PC-3 (cell line): ENCODE measurements around the gene GAMT. TPM values are rescaled to one million over a fixed set of nuclear protein-coding genes. Genes with fewer than 3 reads are reported as not detected.
A peak's percentile ranks its signal among the peaks of the same experiment; 100 is the strongest.

Experiments
- ATAC-seq: fragments of 200-7000 bp; cut with Tn5 transposase; 2 replicates; pipeline ENCODE4 v1.9.1; 2020; ENCODE audit warnings: mild to moderate bottlenecking, moderate library complexity
- BruUV-seq: library from RNA; stranded (reverse); fragments of 400-500 nt; replicated peaks from 2 replicates; lab custom pipeline; 2021; lab: Mats Ljungman, UMichigan
- CTCF ChIA-PET: fragments of 300-600 bp; sonication (Branson Sonifier 250); formaldehyde crosslinking; loops from one replicate; lab custom pipeline; 2022; ENCODE audit warnings: antibody characterized with exemption; lab: Charles Lee
- POLR2A ChIA-PET: fragments of 300-600 bp; sonication (Branson Sonifier 250); formaldehyde crosslinking; loops from one replicate; lab custom pipeline; 2022; ENCODE audit warnings: antibody characterized with exemption; ENCODE audit not compliant: unreplicated experiment; lab: Charles Lee
- DNase-seq: peaks from one replicate; pipeline ENCODE4 v3.0.0-alpha.2; 2015
- H2AFZ ChIP-seq: fragments of 300-600 bp; sonication (generic); 2 replicates; pipeline ENCODE4 v1.6.0; 2016; ENCODE audit warnings: antibody characterized with exemption, low read length
- H3F3A ChIP-seq: fragments of 300-600 bp; sonication (generic); one replicate; pipeline ENCODE4 v1.6.0; 2017; ENCODE audit warnings: antibody characterized with exemption, low read length, control low read depth, mild to moderate bottlenecking; ENCODE audit not compliant: unreplicated experiment
- H3K27ac ChIP-seq: fragments of 300-600 bp; sonication (generic); 2 replicates; pipeline ENCODE4 v1.5.1; 2016; ENCODE audit warnings: mild to moderate bottlenecking, low read length
- H3K27me3 ChIP-seq: fragments of 300-600 bp; sonication (generic); 2 replicates; pipeline ENCODE4 v1.6.1; 2016; ENCODE audit warnings: low read length, mixed read lengths
- H3K36me3 ChIP-seq: fragments of 300-600 bp; sonication (generic); 2 replicates; pipeline ENCODE4 v1.6.1; 2016; ENCODE audit warnings: low read depth, mixed run types, low read length, mixed read lengths
- H3K4me1 ChIP-seq: fragments of 300-600 bp; sonication (generic); 2 replicates; pipeline ENCODE4 v1.5.1; 2016; ENCODE audit warnings: low read length; ENCODE audit not compliant: insufficient read depth
- H3K4me2 ChIP-seq: fragments of 300-600 bp; sonication (generic); 2 replicates; pipeline ENCODE4 v1.6.0; 2016; ENCODE audit warnings: low read length
- H3K4me3 ChIP-seq: fragments of 300-600 bp; sonication (generic); 2 replicates; pipeline ENCODE4 v1.5.1; 2016; ENCODE audit warnings: mild to moderate bottlenecking, low read length, mixed read lengths
- H3K79me2 ChIP-seq: fragments of 300-600 bp; sonication (generic); 2 replicates; pipeline ENCODE4 v1.6.1; 2017; ENCODE audit warnings: low read length, mixed read lengths
- H3K9ac ChIP-seq: fragments of 300-600 bp; sonication (generic); 2 replicates; pipeline ENCODE4 v1.6.0; 2016; ENCODE audit warnings: mild to moderate bottlenecking, low read length
- H3K9me2 ChIP-seq: fragments of 300-600 bp; sonication (generic); replicated peaks from 2 replicates; pipeline ENCODE4 v1.6.1; 2016; ENCODE audit warnings: mixed run types, low read length, mixed read lengths
- H3K9me3 ChIP-seq: fragments of 300-600 bp; sonication (generic); 2 replicates; pipeline ENCODE4 v1.6.1; 2016; ENCODE audit warnings: low read length, mixed read lengths
- H4K20me1 ChIP-seq: fragments of 300-600 bp; sonication (generic); 2 replicates; pipeline ENCODE4 v1.6.1; 2016; ENCODE audit warnings: low read length, mixed read lengths
- EZH2 ChIP-seq: fragments of 300-600 bp; sonication (generic); IDR thresholded peaks from one replicate; pipeline ENCODE4 v1.6.1; 2017; ENCODE audit warnings: antibody characterized with exemption, mild to moderate bottlenecking, low read length; ENCODE audit not compliant: unreplicated experiment
- EZH2phosphoT487 ChIP-seq: fragments of 300-600 bp; sonication (generic); IDR thresholded peaks from 2 replicates; pipeline ENCODE4 v1.6.1; 2018; ENCODE audit warnings: mild to moderate bottlenecking, antibody characterized with exemption, low read length, borderline replicate concordance
- intact Hi-C: fragments of 100-400 bp; cut with micrococcal nuclease; formaldehyde crosslinking; loops from 2 replicates; pipeline ENCODE4 v1.9.0; 2023
- total RNA-seq: library from RNA; depleted of rRNA; stranded (reverse); fragments of >200 nt; gene quantifications from 2 replicates; pipeline ENCODE4 v1.2.3, GENCODE V29; 2014
- TF ChIP-seq, protein P1 (sequence below): fragments of 300-600 bp; sonication (generic); conservative IDR thresholded peaks from 2 replicates; pipeline ENCODE4 v1.5.1; 2017; ENCODE audit warnings: antibody characterized with exemption, low read depth, mild to moderate bottlenecking, low read length

Gene GAMT
- total RNA-seq, 1 experiment from 2014 or later, result 75.6 TPM

DNA sequence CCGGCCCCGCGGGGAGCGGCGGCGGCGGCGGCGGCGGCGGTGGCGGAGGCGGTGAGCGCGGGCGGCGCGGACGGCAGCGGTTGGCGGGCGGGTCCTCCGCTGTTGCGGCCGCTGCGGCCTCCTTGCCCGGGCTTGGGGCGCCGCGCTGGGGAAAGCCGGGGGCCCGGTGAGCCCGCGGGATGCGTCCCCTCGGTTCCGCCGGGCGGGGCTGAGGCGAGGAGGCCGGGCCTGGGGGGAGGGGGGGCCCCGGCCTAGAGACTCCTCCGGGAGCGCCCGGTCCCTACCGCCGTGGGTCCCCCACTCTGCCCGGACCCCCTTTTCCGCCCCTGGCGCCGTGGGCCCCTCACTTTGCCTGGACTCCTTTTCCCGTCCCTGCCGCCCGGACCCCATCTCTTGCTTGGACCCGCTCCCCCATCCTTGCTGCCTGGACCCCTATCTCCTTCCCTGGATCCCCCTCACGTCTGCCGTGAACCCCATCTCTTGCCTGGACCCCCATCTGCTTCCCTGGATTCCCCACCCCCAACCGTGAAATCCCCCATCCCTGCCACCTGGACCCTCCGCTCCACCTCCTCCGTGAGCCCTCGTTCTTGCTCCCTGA is 46.3 kb downstream of the GAMT start:
- TF ChIP-seq EZH2phosphoT487 (no peak), EZH2 (no peak)
- TF ChIP-seq, protein P1, sequence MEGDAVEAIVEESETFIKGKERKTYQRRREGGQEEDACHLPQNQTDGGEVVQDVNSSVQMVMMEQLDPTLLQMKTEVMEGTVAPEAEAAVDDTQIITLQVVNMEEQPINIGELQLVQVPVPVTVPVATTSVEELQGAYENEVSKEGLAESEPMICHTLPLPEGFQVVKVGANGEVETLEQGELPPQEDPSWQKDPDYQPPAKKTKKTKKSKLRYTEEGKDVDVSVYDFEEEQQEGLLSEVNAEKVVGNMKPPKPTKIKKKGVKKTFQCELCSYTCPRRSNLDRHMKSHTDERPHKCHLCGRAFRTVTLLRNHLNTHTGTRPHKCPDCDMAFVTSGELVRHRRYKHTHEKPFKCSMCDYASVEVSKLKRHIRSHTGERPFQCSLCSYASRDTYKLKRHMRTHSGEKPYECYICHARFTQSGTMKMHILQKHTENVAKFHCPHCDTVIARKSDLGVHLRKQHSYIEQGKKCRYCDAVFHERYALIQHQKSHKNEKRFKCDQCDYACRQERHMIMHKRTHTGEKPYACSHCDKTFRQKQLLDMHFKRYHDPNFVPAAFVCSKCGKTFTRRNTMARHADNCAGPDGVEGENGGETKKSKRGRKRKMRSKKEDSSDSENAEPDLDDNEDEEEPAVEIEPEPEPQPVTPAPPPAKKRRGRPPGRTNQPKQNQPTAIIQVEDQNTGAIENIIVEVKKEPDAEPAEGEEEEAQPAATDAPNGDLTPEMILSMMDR, result no peak
- peak overlapping the region; percentile 25; the same call in 1 of the 2 replicates for H3K9ac ChIP-seq
- peak overlapping the region; percentile 56; the same call in 1 of the 2 replicates for H2AFZ ChIP-seq
- H3K4me1 ChIP-seq, result peaks cover 6% of the 10 kb centered on the region
- no peaks in the 10 kb centered on the region for H3K27me3 ChIP-seq
- H3K9me2 ChIP-seq, result no peaks in the 10 kb centered on the region
- peak; percentile 58 for ATAC-seq
- peaks cover 6% of the 10 kb centered on the region; the same call in 1 of the 2 replicates for H3K79me2 ChIP-seq
- no peaks in the 10 kb centered on the region for H3K9me3 ChIP-seq
- H4K20me1 ChIP-seq, result no peaks in the 10 kb centered on the region
- H3K4me2 ChIP-seq, result peak overlapping the region; percentile 84
- DNase-seq, result no peak
- ChIA-PET POLR2A (interaction anchor here (0.5 kb wide), 1 partner anchor 28 kb away, joined by 3 read pairs; no protein-coding TSS in a partner anchor), CTCF (interaction anchor here (1.2 kb wide), 1 partner anchor 41 kb away, joined by 3 read pairs; no protein-coding TSS in a partner anchor)
- H3K4me3 ChIP-seq, result peak overlapping the region; percentile 66
- no peaks in the 10 kb centered on the region for H3K36me3 ChIP-seq
- no TSS peak for BruUV-seq
- no peaks in the 10 kb centered on the region for H3F3A ChIP-seq
- no peak overlapping the region for H3K27ac ChIP-seq
- intact Hi-C loops, result loop anchor here (10.0 kb wide), 1 partner anchor 80 kb away; the partner anchor contains the start of gene FAM174C

DNA sequence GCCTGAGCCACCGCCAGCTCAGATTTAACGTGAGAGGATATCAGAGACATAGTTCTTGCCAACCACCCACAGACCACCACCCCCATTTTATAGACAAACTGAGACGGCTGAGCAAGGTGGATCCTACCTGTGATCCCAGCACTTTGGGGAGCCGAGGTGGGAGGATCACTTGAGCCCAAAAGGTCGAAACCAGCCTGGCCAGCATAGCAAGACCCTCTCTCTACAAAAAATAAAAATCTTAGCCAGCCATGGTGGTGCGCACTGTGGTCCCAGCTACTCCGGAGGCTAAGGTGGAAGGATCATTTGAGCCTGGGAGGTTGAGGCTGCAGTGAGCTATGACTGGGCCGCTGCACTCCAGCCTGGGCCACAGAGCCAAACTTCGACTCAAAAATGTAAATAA is 48.2 kb downstream of the GAMT start:
- intact Hi-C loops, result loop anchor here (10.0 kb wide), 1 partner anchor 78 kb away; the partner anchor contains the start of gene FAM174C
- Histone ChIP-seq H3K27ac (no peak overlapping the region), H4K20me1 (no peaks in the 10 kb centered on the region), H3K79me2 (peaks cover 6% of the 10 kb centered on the region; the same call in 1 of the 2 replicates), H3K9me2 (no peaks in the 10 kb centered on the region), H2AFZ (no peak overlapping the region), H3K9ac (no peak overlapping the region), H3K4me2 (no peak overlapping the region), H3K36me3 (no peaks in the 10 kb centered on the region), H3K27me3 (no peaks in the 10 kb centered on the region), H3K9me3 (no peaks in the 10 kb centered on the region), H3F3A (no peaks in the 10 kb centered on the region), H3K4me3 (no peak overlapping the region), H3K4me1 (peaks cover 6% of the 10 kb centered on the region)
- TF ChIP-seq, protein P1, result no peak
- TF ChIP-seq EZH2 (no peak), EZH2phosphoT487 (no peak)
- BruUV-seq, result no TSS peak
- no peak for DNase-seq
- POLR2A ChIA-PET, result no interaction called here
- CTCF ChIA-PET, result interaction anchor here (0.6 kb wide), 1 partner anchor 30 kb away, joined by 4 read pairs; no protein-coding TSS in a partner anchor
- ATAC-seq, result no peak
